ENCODE results near the gene PAPPA. TPM values are rescaled to one million over a fixed set of nuclear protein-coding genes. Genes with fewer than 3 reads are reported as not detected.
A peak's percentile ranks its signal among the peaks of the same experiment; 100 is the strongest.

PAPPA gene
- total and polyA plus RNA-seq, 9 of the 15 experiments (the other 6 are each of a cell fraction or from before 2014, with no cell fraction given) = 0.06 to 0.18 (median 0.11) TPM

- TF ChIP-seq PHF21A (IDR thresholded peaks at IDR 0.05; ENCODE audit: borderline replicate concordance, low read depth) = no peak
- no peak for TF ChIP-seq FOXM1 (IDR thresholded peaks at IDR 0.05; ENCODE audit: low read depth)
- no peak for TF ChIP-seq FOXM1 (CRISPR knock-in tag; IDR thresholded peaks at IDR 0.05; ENCODE audit: low read depth)
- TF ChIP-seq ZNF318 (IDR thresholded peaks at IDR 0.05; ENCODE audit: borderline replicate concordance in 1 of 2, low read depth in 1 of 2) = no peak
- no peak for TF ChIP-seq ZNF586 (CRISPR knock-in tag; conservative IDR thresholded peaks at IDR 0.05)
- peak; percentile 84 for TF ChIP-seq ZNF316 (IDR thresholded peaks at IDR 0.05)
- no peak for TF ChIP-seq ZNF280B (CRISPR knock-in tag; IDR thresholded peaks at IDR 0.05)
- TF ChIP-seq ZSCAN29 (IDR thresholded peaks at IDR 0.05) = no peak
- TF ChIP-seq C11orf30 (IDR thresholded peaks at IDR 0.05; ENCODE audit: low read depth) = peak; percentile 82
- TF ChIP-seq RBBP5 (IDR thresholded peaks at IDR 0.05; ENCODE audit: borderline replicate concordance, insufficient read depth, low read length, poor library complexity, severe bottlenecking) = no peak
- TF ChIP-seq UBTF (IDR thresholded peaks at IDR 0.05; ENCODE audit: borderline replicate concordance in 1 of 2, low read depth in 2 of 2, low read length in 2 of 2) = no peak
- TF ChIP-seq JUND (IDR thresholded peaks at IDR 0.05; ENCODE audit: borderline replicate concordance, low read depth, low read length) = no peak
- no peak for TF ChIP-seq JUND (tag; IDR thresholded peaks at IDR 0.05; ENCODE audit: borderline replicate concordance, low read depth, low read length)
- no peak for TF ChIP-seq FOXA1 (IDR thresholded peaks at IDR 0.05; ENCODE audit: borderline replicate concordance)
- TF ChIP-seq MAFG (tag; conservative IDR thresholded peaks at IDR 0.05) = peak; percentile 77
- no peak for TF ChIP-seq NFIX (CRISPR knock-in tag; IDR thresholded peaks at IDR 0.05; ENCODE audit: low read depth)
- TF ChIP-seq HIVEP1 (CRISPR knock-in tag; IDR thresholded peaks at IDR 0.05) = no peak
- no peak for TF ChIP-seq SOX6 (IDR thresholded peaks at IDR 0.05)
These were observed 145.3 kb downstream of the PAPPA start (continued) for GRCh38 chr9:116298878-116299391.
